ENCODE results near the gene CCDC134. TPM values are rescaled to one million over a fixed set of nuclear protein-coding genes. Genes with fewer than 3 reads are reported as not detected.
A peak's percentile ranks its signal among the peaks of the same experiment; 100 is the strongest.

Gene CCDC134
- total RNA-seq, 1 experiment from 2014 or later, result 20.1 TPM

GRCh38 chr22:41787331-41787730 is 13.1 kb upstream of the CCDC134 start:
- CTCF ChIA-PET, result interaction anchor here (1.4 kb wide), 1 partner anchor 13 kb away, joined by 5 read pairs; the partner anchor contains the start of gene CCDC134
- BruUV-seq (replicated peaks), result no TSS peak

GRCh38 chr22:41793871-41794270 is 6.6 kb upstream of the CCDC134 start:
- no peak overlapping the region for H3K4me3 Mint-ChIP-seq (ENCODE audit: low read depth, unreplicated experiment)
- CTCF ChIA-PET, result no interaction called here
- no peak for TF ChIP-seq CTCF (IDR thresholded peaks at IDR 0.05; ENCODE audit: unreplicated experiment)
- H3K27me3 Mint-ChIP-seq (ENCODE audit: unreplicated experiment), result peaks cover 27% of the 10 kb centered on the region
- DNase-seq, result no peak
- no TSS peak for BruUV-seq (replicated peaks)
- intact Hi-C loops (cut with micrococcal nuclease; ENCODE audit: unreplicated experiment), result no loop called here
- no peaks in the 10 kb centered on the region for H3K9me3 Mint-ChIP-seq (ENCODE audit: low read depth, unreplicated experiment)
- no peaks in the 10 kb centered on the region for H3K36me3 Mint-ChIP-seq (ENCODE audit: insufficient read depth, unreplicated experiment)
- H3K4me1 Mint-ChIP-seq (ENCODE audit: low read depth, unreplicated experiment), result no peaks in the 10 kb centered on the region
- H3K27ac Mint-ChIP-seq (ENCODE audit: unreplicated experiment), result no peak overlapping the region

More at GRCh38 chr22:41787331-41787730, 13.1 kb upstream of the CCDC134 start:
- Mint-ChIP-seq H3K27me3 (ENCODE audit: unreplicated experiment) (peaks cover 31% of the 10 kb centered on the region), H3K27ac (ENCODE audit: unreplicated experiment) (no peak overlapping the region), H3K4me1 (ENCODE audit: low read depth, unreplicated experiment) (no peaks in the 10 kb centered on the region), H3K4me3 (ENCODE audit: low read depth, unreplicated experiment) (no peak overlapping the region), H3K9me3 (ENCODE audit: low read depth, unreplicated experiment) (no peaks in the 10 kb centered on the region), H3K36me3 (ENCODE audit: insufficient read depth, unreplicated experiment) (no peaks in the 10 kb centered on the region)
- no peak for DNase-seq
- no peak for TF ChIP-seq CTCF (IDR thresholded peaks at IDR 0.05; ENCODE audit: unreplicated experiment)
- intact Hi-C loops (cut with micrococcal nuclease; ENCODE audit: unreplicated experiment), result no loop called here

GRCh38 chr22:41798736-41799135 is 1.7 kb upstream of the CCDC134 start:
- no peak for DNase-seq
- H3K36me3 Mint-ChIP-seq (ENCODE audit: insufficient read depth, unreplicated experiment), result peaks cover 15% of the 10 kb centered on the region
- CTCF ChIA-PET, result interaction anchor here (0.6 to 3.1 kb wide), 2 partner anchors 74 to 102 kb away, joined by 3 to 23 read pairs; no protein-coding TSS in a partner anchor
- H3K4me1 Mint-ChIP-seq (ENCODE audit: low read depth, unreplicated experiment), result peaks cover 11% of the 10 kb centered on the region
- intact Hi-C loops (cut with micrococcal nuclease; ENCODE audit: unreplicated experiment), result no loop called here
- TF ChIP-seq CTCF (IDR thresholded peaks at IDR 0.05; ENCODE audit: unreplicated experiment), result no peak
- no peaks in the 10 kb centered on the region for H3K9me3 Mint-ChIP-seq (ENCODE audit: low read depth, unreplicated experiment)
- H3K27ac Mint-ChIP-seq (ENCODE audit: unreplicated experiment), result no peak overlapping the region
- H3K4me3 Mint-ChIP-seq (ENCODE audit: low read depth, unreplicated experiment), result no peak overlapping the region
- no peaks in the 10 kb centered on the region for H3K27me3 Mint-ChIP-seq (ENCODE audit: unreplicated experiment)
- BruUV-seq (replicated peaks), result no TSS peak

- Mint-ChIP-seq H3K4me3 (ENCODE audit: low read depth, unreplicated experiment) (peak overlapping the region; percentile 80), H3K27ac (ENCODE audit: unreplicated experiment) (peak overlapping the region; percentile 37), H3K4me1 (ENCODE audit: low read depth, unreplicated experiment) (peaks cover 11% of the 10 kb centered on the region), H3K27me3 (ENCODE audit: unreplicated experiment) (no peaks in the 10 kb centered on the region), H3K9me3 (ENCODE audit: low read depth, unreplicated experiment) (no peaks in the 10 kb centered on the region), H3K36me3 (ENCODE audit: insufficient read depth, unreplicated experiment) (peaks cover 15% of the 10 kb centered on the region)
- CTCF ChIA-PET, result interaction anchor here (1.0 to 3.1 kb wide), 6 partner anchors 8 to 141 kb away, joined by 3 to 23 read pairs (median 6); partner anchors contain the start of gene SREBF2
- BruUV-seq (replicated peaks), result TSS peak; percentile 87
- TF ChIP-seq CTCF (IDR thresholded peaks at IDR 0.05; ENCODE audit: unreplicated experiment), result no peak
- no peak for DNase-seq
- intact Hi-C loops (cut with micrococcal nuclease; ENCODE audit: unreplicated experiment), result no loop called here
These were observed 762 bp upstream of the CCDC134 start for GRCh38 chr22:41799486-41800347.
